ENCODE results near the gene FAM20C.

GRCh38 chr7:302054-302992, 110.0 kb downstream of the FAM20C start:
- TF ChIP-seq TCF7 (IDR thresholded peaks at IDR 0.05; ENCODE audit: borderline replicate concordance) (no peak), RELA (IDR thresholded peaks at IDR 0.05; ENCODE audit: borderline replicate concordance, partially characterized antibody) (no peak), REST (IDR thresholded peaks at IDR 0.05; ENCODE audit: low read depth, low read length) (no peak), FOS (IDR thresholded peaks at IDR 0.05; ENCODE audit: borderline replicate concordance, extremely low read depth, insufficient read length) (no peak), SREBF2 (IDR thresholded peaks at IDR 0.05; ENCODE audit: low read length) (no peak), CTCF (IDR thresholded peaks at IDR 0.05 in 2 of 3, conservative IDR thresholded peaks at IDR 0.05 in 1 of 3; ENCODE audit: control insufficient read depth in 2 of 3, extremely low read depth in 1 of 3, insufficient read depth in 1 of 3, low read depth in 3 of 3, low read length in 3 of 3) (no peak), KAT2A (conservative IDR thresholded peaks at IDR 0.05; ENCODE audit: control insufficient read depth, low read depth, low read length) (no peak), USF2 (IDR thresholded peaks at IDR 0.05; ENCODE audit: borderline replicate concordance, low read depth, low read length) (no peak), POLR2A (IDR thresholded peaks at IDR 0.05; ENCODE audit: low read depth, low read length) (no peak), EP300 (IDR thresholded peaks at IDR 0.05; ENCODE audit: borderline replicate concordance in 1 of 2, control insufficient read depth in 1 of 2, low read depth in 2 of 2, low read length in 2 of 2) (no peak), ZNF274 (IDR thresholded peaks at IDR 0.05; ENCODE audit: insufficient read depth, insufficient read length) (no peak)
